H1 (cell line): Measurements from ENCODE around the gene MPPED2. TPM values are rescaled to one million over a fixed set of nuclear protein-coding genes. Genes with fewer than 3 reads are reported as not detected.

ENCODE experiments used
- CTCF ChIA-PET: fragments of 300-600 bp; sonication (Branson Sonifier 250); formaldehyde crosslinking; loops from one replicate; lab custom pipeline; 2021; ENCODE audit not compliant: partially characterized antibody; lab: Charles Lee
- POLR2A ChIA-PET: fragments of 300-600 bp; sonication (Branson Sonifier 250); formaldehyde crosslinking; loops from one replicate; lab custom pipeline; 2021; ENCODE audit warnings: inconsistent platforms; ENCODE audit not compliant: partially characterized antibody; lab: Charles Lee
- DNase-seq, 2 experiments: peaks; one replicate each; pipeline versions ENCODE4 v3.0.0 to v3.0.0-alpha.2; 2010 to 2022; ENCODE audit warnings: low spot score in 2 of 2, low read depth in 1 of 2, mixed read lengths in 1 of 2
- FAIRE-seq: peaks from 2 replicates; lab custom pipeline; 2011; peaks lifted over from hg19 to GRCh38; lab: Jason Lieb, UNC
- H2AFZ ChIP-seq: 2 replicates; pipeline ENCODE4 v1.8.1; 2012; ENCODE audit warnings: low read length, inconsistent platforms
- H2AK5ac ChIP-seq: 2 replicates; pipeline ENCODE4 v1.6.1; 2013; ENCODE audit warnings: low read depth, low read length
- H2BK120ac ChIP-seq: replicated peaks from 2 replicates; pipeline ENCODE3; 2013; ENCODE audit warnings: low read depth, low read length, inconsistent platforms
- H2BK12ac ChIP-seq: 2 replicates; pipeline ENCODE4 v1.6.1; 2013; ENCODE audit warnings: low read depth, low read length
- H2BK15ac ChIP-seq: 2 replicates; pipeline ENCODE4 v1.6.1; 2013; ENCODE audit warnings: low read length
- H2BK20ac ChIP-seq: 2 replicates; pipeline ENCODE4 v1.6.1; 2013; ENCODE audit warnings: low read length
- H2BK5ac ChIP-seq: 2 replicates; pipeline ENCODE4 v1.6.1; 2013; ENCODE audit warnings: low read depth, low read length
- H3K14ac ChIP-seq: 2 replicates; pipeline ENCODE4 v1.6.1; 2013; ENCODE audit warnings: inconsistent platforms; ENCODE audit not compliant: insufficient read length
- H3K18ac ChIP-seq: 2 replicates; pipeline ENCODE4 v1.6.1; 2013; ENCODE audit warnings: low read length; ENCODE audit errors: extremely low read depth
- H3K23ac ChIP-seq: 2 replicates; pipeline ENCODE4 v1.6.1; 2013; ENCODE audit warnings: inconsistent platforms; ENCODE audit not compliant: insufficient read length
- H3K23me2 ChIP-seq: 2 replicates; pipeline ENCODE4 v1.6.1; 2013; ENCODE audit warnings: low read depth, low read length
- H3K27ac ChIP-seq: 2 replicates; pipeline ENCODE4 v1.6.1; 2011; ENCODE audit warnings: low read depth, low read length, inconsistent platforms
- H3K27me3 ChIP-seq, 4 experiments: replicated peaks in 1 of 4; 1 replicate in 1 of 4; 2 replicates in 3 of 4; pipeline versions ENCODE4 v1.6.1 to v1.8.1; 2011 to 2013; ENCODE audit warnings: low read length in 3 of 4, mild to moderate bottlenecking in 3 of 4, inconsistent platforms in 2 of 4, mixed read lengths in 2 of 4, moderate library complexity in 1 of 4; ENCODE audit not compliant: control insufficient read depth in 3 of 4, insufficient read depth in 3 of 4; ENCODE audit errors: extremely low read depth in 1 of 4
- H3K36me3 ChIP-seq, 4 experiments: 2 replicates each; pipeline versions ENCODE4 v1.6.1 to v1.8.1; 2011 to 2013; ENCODE audit warnings: mild to moderate bottlenecking in 4 of 4, low read length in 3 of 4, moderate library complexity in 2 of 4, control low read depth in 1 of 4, inconsistent platforms in 1 of 4; ENCODE audit not compliant: insufficient read depth in 4 of 4, control insufficient read depth in 2 of 4
- H3K4ac ChIP-seq: replicated peaks from 2 replicates; pipeline ENCODE3; 2013; ENCODE audit warnings: low read length, low read depth, mixed read lengths, inconsistent platforms; ENCODE audit not compliant: insufficient read length
- H3K4me1 ChIP-seq, 4 experiments: replicated peaks in 1 of 4; 1 replicate in 1 of 4; 2 replicates in 3 of 4; pipeline versions ENCODE4 v1.6.1 to v1.8.1; 2011 to 2013; ENCODE audit warnings: low read length in 3 of 4, inconsistent platforms in 2 of 4, mixed read lengths in 1 of 4; ENCODE audit not compliant: insufficient read depth in 4 of 4, control insufficient read depth in 3 of 4
- H3K4me2 ChIP-seq, 2 experiments: 2 replicates each; pipeline versions ENCODE4 v1.6.1 to v1.8.1; 2011 to 2013; ENCODE audit warnings: low read depth in 2 of 2, low read length in 2 of 2, control low read depth in 1 of 2, inconsistent platforms in 1 of 2, mild to moderate bottlenecking in 1 of 2; ENCODE audit not compliant: insufficient read depth in 1 of 2
- H3K4me3 ChIP-seq, 4 experiments: fragments of 200-600, 300-600 bp in 1 of 4; sonication (generic), shearing (Covaris generic), sonication (Bioruptor Twin) in 1 of 4; 2 replicates each; pipeline versions ENCODE4 v1.5.1 to v1.8.1; 2011 to 2016; ENCODE audit warnings: low read length in 4 of 4, low read depth in 3 of 4, control low read depth in 2 of 4, inconsistent platforms in 2 of 4, mild to moderate bottlenecking in 2 of 4, mixed read lengths in 1 of 4, moderate library complexity in 1 of 4; ENCODE audit not compliant: insufficient read depth in 2 of 4; ENCODE audit errors: extremely low read depth in 1 of 4
- H3K56ac ChIP-seq: replicated peaks from 2 replicates; pipeline ENCODE3; 2013; ENCODE audit warnings: low read depth, mild to moderate bottlenecking, mixed read lengths, low read length, inconsistent platforms; ENCODE audit not compliant: insufficient read length
- H3K79me1 ChIP-seq: 2 replicates; pipeline ENCODE4 v1.6.1; 2013; ENCODE audit warnings: low read depth, low read length, control low read depth
- H3K79me2 ChIP-seq, 2 experiments: 2 replicates each; pipeline versions ENCODE4 v1.6.1 to v1.8.1; 2012 to 2013; ENCODE audit warnings: low read length in 2 of 2, mild to moderate bottlenecking in 2 of 2, inconsistent platforms in 1 of 2; ENCODE audit not compliant: insufficient read depth in 2 of 2, control insufficient read depth in 1 of 2
- H3K9ac ChIP-seq, 4 experiments: replicated peaks in 1 of 4; 1 replicate in 1 of 4; 2 replicates in 3 of 4; pipeline versions ENCODE4 v1.6.1 to v1.8.1; 2011 to 2013; ENCODE audit warnings: low read depth in 3 of 4, low read length in 3 of 4, control low read depth in 2 of 4, mild to moderate bottlenecking in 2 of 4, moderate library complexity in 2 of 4, inconsistent platforms in 1 of 4; ENCODE audit errors: extremely low read depth in 1 of 4
- H3K9me3 ChIP-seq, 2 experiments: 2 replicates each; pipeline versions ENCODE4 v1.6.1 to v1.8.1; 2012 to 2013; ENCODE audit warnings: mild to moderate bottlenecking in 2 of 2, moderate library complexity in 2 of 2, control low read depth in 1 of 2, inconsistent platforms in 1 of 2, low read depth in 1 of 2, low read length in 1 of 2, mixed read lengths in 1 of 2; ENCODE audit not compliant: insufficient read depth in 2 of 2
- H4K20me1 ChIP-seq, 2 experiments: replicated peaks in 1 of 2; 2 replicates each; pipeline versions ENCODE3 to v1.8.1; 2011 to 2013; ENCODE audit warnings: inconsistent platforms in 2 of 2, low read length in 2 of 2, mild to moderate bottlenecking in 1 of 2; ENCODE audit not compliant: insufficient read depth in 2 of 2, control insufficient read depth in 1 of 2
- H4K5ac ChIP-seq: 2 replicates; pipeline ENCODE4 v1.6.1; 2013; ENCODE audit warnings: low read length, low read depth, mixed read lengths, inconsistent platforms; ENCODE audit not compliant: insufficient read length
- H4K8ac ChIP-seq: 2 replicates; pipeline ENCODE4 v1.8.0; 2013; ENCODE audit warnings: mild to moderate bottlenecking, moderate library complexity, low read length, inconsistent platforms; ENCODE audit not compliant: insufficient read depth; ENCODE audit errors: extremely low read depth
- H4K91ac ChIP-seq: replicated peaks from 2 replicates; pipeline ENCODE3; 2013; ENCODE audit warnings: low read length, mixed read lengths, inconsistent platforms; ENCODE audit not compliant: insufficient read length
- RAD21 ChIP-seq, 2 experiments: IDR thresholded peaks in 1 of 2; conservative IDR thresholded peaks in 1 of 2; 2 replicates each; pipeline ENCODE4 v1.6.1; 2011; ENCODE audit warnings: low read depth in 2 of 2, low read length in 2 of 2, improper control_type of control experiment in 1 of 2, inconsistent platforms in 1 of 2, mild to moderate bottlenecking in 1 of 2, moderate library complexity in 1 of 2
- TAF7 ChIP-seq: optimal IDR thresholded peaks from 2 replicates; pipeline ENCODE3; 2011; ENCODE audit warnings: low read depth, mild to moderate bottlenecking, inconsistent platforms, low read length, moderate library complexity, borderline replicate concordance
- WGBS, 2 experiments: shearing (Covaris generic) in 1 of 2; methylation state at CpG; one replicate each; pipeline versions ENCODE4 v1.1.6 to v1.1.7; 2013 to 2015; ENCODE audit warnings: low lambda C conversion rate in 2 of 2, mixed read lengths in 2 of 2, inconsistent platforms in 1 of 2, low coverage in 1 of 2, missing lambda C conversion rate in 1 of 2; ENCODE audit not compliant: insufficient replicate concordance in 2 of 2, insufficient coverage in 1 of 2, insufficient read length in 1 of 2; ENCODE audit errors: extremely low coverage in 1 of 2, missing lambda C conversion rate in 1 of 2; 5-methylcytosine and 5-hydroxymethylcytosine counted together
- polyA plus RNA-seq, 7 experiments: library from polyadenylated mRNA; depleted of rRNA in 3 of 7; stranded (reverse) in 5 of 7; unstranded in 2 of 7; fragments of >200 nt in 5 of 7; fragments of 200-250 nt in 2 of 7; gene quantifications; 1 replicate in 5 of 7; 2 replicates in 1 of 7; 4 replicates in 1 of 7; pipeline versions ENCODE4 v1.2.1 to v1.2.3, GENCODE V29; 2011 to 2013; ENCODE audit warnings: missing spikeins in 2 of 7, mixed read lengths in 2 of 7
- total RNA-seq: library from RNA; stranded (reverse); fragmentation: NEBNext Ultra II Directional; extraction: Animal tissue kit (Norgen Biotek cat#: 25700); gene quantifications from 2 replicates; pipeline ENCODE4 v1.2.1, GENCODE V29; 2021

The MPPED2 gene
- total and polyA plus RNA-seq, 2 of the 8 experiments (the other 6 are each of a cell fraction or from before 2014, with no cell fraction given): 1.3 to 3.5 TPM

DNA sequence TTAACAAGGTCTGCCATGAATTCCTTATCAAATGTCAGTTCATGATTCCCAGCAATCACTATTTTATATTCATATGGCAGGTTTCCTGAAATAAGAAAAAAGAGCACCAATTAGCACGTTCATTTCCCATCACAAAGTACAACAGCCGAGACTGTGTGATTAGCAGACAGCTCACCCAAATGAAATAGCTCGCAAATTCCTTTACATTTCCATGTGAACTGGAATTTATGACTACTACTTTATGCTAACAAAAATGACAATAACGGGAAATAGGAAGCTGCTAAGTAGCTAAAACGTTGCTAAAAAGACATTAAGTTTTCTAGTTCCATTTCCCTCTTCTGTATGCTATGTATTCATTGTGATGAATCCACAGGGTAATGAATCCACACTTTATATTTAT, 90.7 kb downstream of the MPPED2 start:
- Histone ChIP-seq H3K9ac (no peak overlapping the region), H2BK120ac (no peak overlapping the region), H3K56ac (no peak overlapping the region), H3K23ac (no peak overlapping the region), H3K23me2 (no peaks in the 10 kb centered on the region), H3K14ac (no peak overlapping the region), H3K4me1 (no peaks in the 10 kb centered on the region), H3K4me3 (no peak overlapping the region), H2AFZ (no peak overlapping the region), H2AK5ac (no peak overlapping the region), H3K4ac (no peak overlapping the region), H3K27me3 (no peaks in the 10 kb centered on the region), H3K27ac (no peak overlapping the region), H3K4me2 (no peak overlapping the region), H2BK20ac (no peak overlapping the region), H3K9me3 (no peaks in the 10 kb centered on the region), H2BK15ac (no peak overlapping the region), H2BK5ac (no peak overlapping the region), H3K36me3 (no peaks in the 10 kb centered on the region), H4K8ac (no peak overlapping the region), H3K79me2 (no peaks in the 10 kb centered on the region), H2BK12ac (no peak overlapping the region), H4K91ac (no peak overlapping the region), H4K20me1 (no peaks in the 10 kb centered on the region), H4K5ac (no peak overlapping the region), H3K18ac (no peak overlapping the region), H3K79me1 (no peaks in the 10 kb centered on the region)
- POLR2A ChIA-PET: no interaction called here
- no peak for DNase-seq
- TF ChIP-seq RAD21 (IDR thresholded peaks at IDR 0.05 in 1 of 2, conservative IDR thresholded peaks at IDR 0.05 in 1 of 2; ENCODE audit: low read depth in 2 of 2, low read length in 2 of 2) (no peak), TAF7 (no peak)
- FAIRE-seq: no peak
- CTCF ChIA-PET: interaction anchor here (1.4 kb wide), 1 partner anchor 37 kb away, joined by 3 read pairs; no protein-coding TSS in a partner anchor
- 79% methylated on average over 5 of the region's 5 CpGs; no CpG with 5 or more reads in 1 of the 2 experiments for WGBS, 2 experiments
